GM19043 (cell line): Measurements from ENCODE around the gene DVL1.

Experiments used
- ATAC-seq: cut with Tn5 transposase; IDR thresholded peaks from one replicate; pipeline ENCODE4 v1.9.1; 2021; ENCODE audit warnings: low read depth; ENCODE audit not compliant: unreplicated experiment

Gene DVL1

GRCh38 chr1:1286313-1287261 lies 62.6 kb downstream of the DVL1 start:
- no peak for ATAC-seq

DNA sequence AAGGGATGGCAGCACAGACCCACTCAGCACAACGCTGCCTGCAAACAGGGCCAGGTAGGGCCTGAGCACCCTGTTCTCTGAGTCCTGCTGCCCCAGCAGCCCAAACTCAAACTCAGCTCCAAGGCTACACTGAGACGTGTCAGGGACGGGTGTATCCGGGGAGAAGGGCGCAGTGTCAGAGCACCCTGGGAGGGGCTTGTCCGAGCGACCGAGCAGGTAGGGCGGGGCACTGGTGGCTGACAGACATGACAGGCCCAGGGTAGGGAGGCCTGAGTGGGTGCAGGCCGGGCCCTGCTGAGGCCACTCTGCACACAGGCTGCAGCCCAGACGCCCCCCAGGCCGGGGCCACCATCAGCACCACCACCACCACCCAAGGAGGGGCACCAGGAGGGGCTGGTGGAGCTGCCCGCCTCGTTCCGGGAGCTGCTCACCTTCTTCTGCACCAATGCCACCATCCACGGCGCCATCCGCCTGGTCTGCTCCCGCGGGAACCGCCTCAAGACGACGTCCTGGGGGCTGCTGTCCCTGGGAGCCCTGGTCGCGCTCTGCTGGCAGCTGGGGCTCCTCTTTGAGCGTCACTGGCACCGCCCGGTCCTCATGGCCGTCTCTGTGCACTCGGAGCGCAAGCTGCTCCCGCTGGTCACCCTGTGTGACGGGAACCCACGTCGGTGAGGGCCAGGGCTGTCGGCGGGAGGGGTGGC lies 63.5 kb downstream of the DVL1 start:
- ATAC-seq: no peak
